ENCODE measurements around the gene BSN.
"Not testable (repeated sequence)": the region's sequence is repeated elsewhere in the genome, so short reads cannot be mapped to it uniquely, and the experiment has no call there.

The BSN gene

DNA sequence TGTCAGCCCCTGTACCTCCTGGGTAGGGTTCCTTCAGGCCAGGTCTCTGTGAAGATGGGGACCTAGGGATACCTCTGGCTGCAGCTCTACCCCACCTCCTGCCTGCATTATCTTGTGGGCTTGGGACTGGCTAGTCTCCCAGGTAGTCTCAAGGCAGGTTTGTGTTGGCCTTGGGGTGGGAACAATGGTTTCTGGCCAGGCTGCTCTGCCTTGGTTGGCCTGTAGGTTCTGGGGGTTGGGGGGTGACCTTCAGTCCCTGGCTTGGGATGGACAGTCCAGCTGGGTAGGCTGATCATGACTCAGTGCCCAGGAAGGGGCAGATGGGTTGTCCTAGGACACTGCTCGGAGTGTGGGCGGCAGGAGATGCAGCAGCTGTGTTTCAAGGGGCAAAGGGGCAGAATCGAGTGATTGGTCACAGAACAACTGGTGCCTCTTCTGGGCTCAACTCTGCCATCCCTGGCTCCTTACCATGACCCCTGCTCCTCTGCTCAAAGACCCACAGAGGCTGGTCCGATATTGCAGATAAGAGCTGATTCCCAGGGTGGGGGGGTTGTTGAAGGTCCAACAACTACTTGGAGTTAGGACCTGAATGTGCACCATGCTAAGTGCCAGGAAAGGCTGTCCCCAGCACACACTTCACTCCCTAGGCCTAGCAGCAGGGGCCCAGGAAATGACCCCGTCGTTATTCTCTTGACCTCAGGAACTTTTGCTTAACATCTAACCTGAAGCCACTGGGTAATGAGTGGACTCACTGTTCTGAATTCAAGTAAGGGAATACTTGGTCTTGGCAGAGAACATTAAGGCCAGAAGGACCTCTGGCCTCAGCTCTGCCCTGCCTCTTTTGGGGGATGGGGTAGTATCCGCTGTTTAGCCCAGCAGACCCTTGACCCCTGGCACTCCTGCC is 18.1 kb upstream of the BSN start:
- no peak for DNase-seq

DNA sequence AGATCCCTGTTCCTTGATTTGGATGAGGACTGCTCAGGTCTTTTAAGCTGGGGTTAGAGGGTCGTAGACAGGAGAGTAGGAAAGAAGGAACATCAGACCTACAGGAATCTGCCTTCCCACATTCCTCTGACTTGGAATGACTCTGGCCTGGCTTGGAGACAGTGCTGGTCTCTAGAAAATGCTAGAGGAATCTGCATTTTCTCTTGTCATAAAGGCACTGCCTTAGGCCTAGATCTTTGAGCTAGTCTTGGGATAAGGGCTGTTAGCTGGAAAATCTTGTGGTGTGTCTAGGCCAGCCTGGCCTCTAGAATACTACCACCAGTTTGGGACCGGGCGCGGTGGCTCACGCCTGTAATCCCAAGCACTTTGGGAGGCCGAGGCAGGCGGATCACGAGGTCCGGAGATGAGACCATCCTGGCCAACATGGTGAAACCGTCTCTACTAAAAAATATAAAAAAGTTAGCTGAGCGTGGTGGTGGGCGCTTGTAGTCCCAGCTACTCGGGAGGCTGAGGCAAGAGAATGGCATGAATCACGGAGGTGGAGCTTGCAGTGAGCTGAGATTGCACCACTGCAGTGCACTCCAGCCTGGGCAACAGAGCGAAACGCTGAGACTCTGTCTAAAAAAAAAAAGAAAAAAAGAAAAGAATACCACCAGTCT is 17.3 kb upstream of the BSN start:
- no peak for DNase-seq

DNA sequence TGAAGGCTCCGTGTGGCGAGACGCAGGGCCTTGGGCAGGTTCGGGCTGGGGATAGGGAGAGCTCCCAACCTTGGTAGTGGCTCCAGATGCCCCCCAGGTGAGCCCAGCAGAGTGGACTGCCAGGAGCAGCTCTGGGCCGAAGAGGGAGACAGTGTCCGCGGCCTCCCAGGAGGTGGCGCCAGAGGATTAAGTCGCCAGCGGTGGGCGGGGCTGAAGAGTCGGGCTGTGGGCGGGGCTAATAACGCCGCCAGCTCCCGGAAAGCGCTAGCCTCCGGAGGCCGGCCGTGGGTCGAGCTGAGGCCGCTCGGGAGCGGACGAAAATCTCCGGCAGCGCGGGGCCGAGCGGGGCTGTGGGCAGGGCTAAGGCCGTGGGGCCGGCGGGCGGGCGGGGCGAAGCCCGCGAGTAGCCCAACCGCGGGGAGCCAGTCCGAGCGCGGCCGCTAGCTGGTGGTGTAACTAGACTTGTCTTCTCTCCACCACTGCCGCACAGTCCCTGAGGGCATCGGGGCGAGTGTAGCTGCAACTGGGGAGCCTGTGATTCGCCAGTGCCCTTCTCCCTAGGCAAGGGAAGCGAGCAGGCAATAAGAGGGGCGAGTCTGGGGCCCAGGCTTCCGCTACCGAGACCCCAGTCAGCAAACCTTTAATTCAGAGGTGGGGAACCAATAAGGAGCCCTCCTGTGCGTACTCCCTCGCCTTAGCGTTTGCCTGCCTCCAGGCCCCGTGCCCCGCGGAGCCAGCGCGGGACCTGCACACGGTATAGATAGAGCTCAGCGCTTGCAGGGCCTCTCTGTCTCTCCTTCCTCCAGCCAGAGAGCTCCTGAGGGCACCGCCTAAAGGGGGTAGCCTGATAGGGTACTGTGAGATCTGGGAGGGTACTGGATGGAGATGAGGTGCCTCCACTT is 14.4 kb upstream of the BSN start:
- DNase-seq: peak; percentile 73

DNA sequence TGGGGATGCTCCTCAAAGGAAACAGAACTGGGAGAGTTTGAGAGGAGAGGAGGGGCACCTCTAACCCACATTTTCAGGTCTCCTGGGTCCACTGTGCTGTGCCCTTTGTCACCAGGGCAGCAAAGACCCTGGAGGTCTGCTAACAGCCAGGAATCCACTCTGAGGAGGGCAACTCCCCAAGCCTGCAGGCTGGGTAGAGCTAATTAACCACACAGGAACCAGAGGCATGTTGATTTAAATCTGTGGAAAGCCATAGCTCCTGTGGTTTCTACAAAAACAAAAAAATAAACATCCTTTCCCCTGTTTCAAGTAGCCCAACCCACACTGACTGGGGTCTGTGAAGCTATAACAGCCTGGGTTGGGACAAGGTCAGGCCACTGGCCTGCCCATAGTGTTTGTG is 2.2 kb upstream of the BSN start:
- no peak for DNase-seq

DNA sequence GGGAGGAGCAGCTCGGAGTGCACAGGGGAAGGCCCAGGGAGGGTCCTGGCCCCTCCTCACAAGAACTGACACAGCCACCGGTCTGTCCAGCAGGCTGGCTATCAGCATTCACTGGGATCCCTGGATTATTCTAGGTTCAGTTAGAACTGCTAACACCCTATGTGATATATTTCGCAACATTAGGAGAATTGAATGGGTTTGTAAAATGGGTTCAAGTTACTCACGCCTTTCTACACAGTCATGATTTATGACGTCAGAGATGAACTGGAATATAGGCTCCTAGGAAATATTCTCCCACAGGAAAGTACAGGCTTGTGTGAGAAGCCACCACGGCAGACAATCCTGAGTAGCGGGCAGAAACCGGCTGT is 969 bp upstream of the BSN start:
- no peak for DNase-seq

DNA sequence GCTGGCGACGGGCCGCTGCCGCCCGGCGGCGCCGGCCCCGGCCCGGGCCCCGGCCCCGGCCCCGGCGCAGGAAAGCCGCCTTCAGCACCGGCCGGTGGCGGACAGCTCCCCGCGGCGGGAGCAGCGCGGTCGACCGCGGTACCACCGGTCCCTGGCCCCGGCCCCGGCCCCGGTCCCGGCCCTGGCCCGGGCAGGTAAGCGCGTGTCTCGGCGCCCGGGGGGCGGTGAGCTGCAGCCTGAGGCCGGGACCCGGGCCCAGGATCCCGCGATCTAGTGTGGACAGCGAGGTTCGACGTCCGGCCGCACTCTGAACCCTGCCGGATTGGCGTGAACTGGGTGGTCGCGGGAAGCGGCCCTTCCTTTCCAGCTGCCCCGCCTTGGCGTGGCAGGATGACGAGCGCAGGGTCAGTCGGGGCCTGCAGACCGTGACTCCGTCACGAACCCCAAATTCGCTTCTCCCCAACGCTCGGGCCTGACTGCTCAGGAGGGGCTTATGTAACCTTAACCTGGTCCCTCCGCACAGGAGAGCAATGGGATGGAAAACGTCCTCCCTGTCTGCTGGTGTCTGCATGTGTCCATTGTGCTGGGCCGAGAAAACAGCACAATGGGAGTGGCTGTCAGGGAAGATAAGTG is 472 bp downstream of the BSN start:
- no peak for DNase-seq

- DNase-seq: no peak
These were observed 2.4 kb downstream of the BSN start for GRCh38 chr3:49556500-49557275.

- no peak for DNase-seq
These were observed 8.8 kb downstream of the BSN start for GRCh38 chr3:49563040-49563578.

DNA sequence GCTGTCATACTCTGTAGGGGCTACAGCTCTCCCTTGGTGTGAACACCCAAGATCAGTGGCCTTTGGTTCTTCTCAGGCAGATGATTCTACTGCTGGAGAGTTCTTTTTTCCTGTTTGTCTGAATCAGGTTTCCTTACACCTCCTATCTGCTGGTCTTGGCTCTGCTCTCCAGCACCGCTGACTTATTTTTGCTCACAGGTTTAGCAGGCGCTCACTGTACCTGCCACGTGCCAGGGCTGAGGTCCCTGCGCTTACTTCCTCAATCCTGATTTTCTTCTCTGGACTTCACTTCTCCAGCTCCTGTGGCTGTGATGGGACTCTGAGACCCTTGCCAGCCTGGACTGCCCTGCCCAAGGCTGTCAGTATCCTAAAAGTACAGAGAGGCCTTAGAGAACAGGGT is 9.5 kb downstream of the BSN start:
- DNase-seq: no peak

- no peak for DNase-seq
These were observed 12.0 kb downstream of the BSN start for GRCh38 chr3:49566312-49566711.

GRCh38 chr3:49567406-49567805 is 13.1 kb downstream of the BSN start:
- no peak for DNase-seq

DNA sequence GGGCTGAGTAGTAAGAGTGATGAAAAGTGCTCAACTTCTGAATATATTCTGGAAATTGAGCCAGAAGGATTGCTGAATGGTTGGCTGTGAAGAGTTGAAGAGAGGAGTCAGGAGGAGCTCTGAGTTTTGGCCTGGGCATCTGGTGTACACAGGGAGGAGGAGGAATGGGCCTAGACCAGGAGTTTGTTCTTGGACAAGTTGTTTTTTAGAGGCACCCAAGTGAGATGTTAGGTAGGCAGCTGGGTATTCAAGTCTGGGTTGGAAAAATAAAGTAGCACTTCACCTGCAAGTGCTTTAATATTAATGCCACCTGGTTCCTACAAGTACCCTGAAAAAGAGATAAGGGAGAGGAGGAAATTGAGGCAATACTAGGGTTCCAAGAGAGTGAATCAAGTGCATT is 14.7 kb downstream of the BSN start:
- DNase-seq: no peak

- no peak for DNase-seq
These were observed 15.9 kb downstream of the BSN start for GRCh38 chr3:49570028-49570654.

- DNase-seq: no peak
These were observed 27.9 kb downstream of the BSN start for GRCh38 chr3:49582177-49582576.

GRCh38 chr3:49585261-49585755 is 31.0 kb downstream of the BSN start:
- DNase-seq: not testable (repeated sequence)

DNA sequence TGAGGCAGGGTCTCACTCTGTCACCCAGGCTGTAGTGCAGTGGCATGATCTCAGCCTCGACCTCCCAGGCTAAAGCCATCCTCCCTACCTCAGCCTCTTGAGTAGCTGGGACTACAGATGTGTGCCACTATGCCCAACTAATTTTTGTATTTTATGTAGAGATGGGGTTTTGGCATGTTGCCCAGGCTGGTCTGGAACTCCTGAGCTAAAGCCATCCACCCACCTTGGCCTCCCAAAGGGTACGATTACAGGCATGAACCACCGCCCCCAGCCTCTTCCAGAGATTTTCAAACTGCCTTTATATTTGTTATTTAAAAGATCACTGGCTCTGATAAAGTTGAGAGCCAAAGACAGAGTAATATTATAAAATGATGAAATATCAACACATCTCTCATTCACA is 37.3 kb downstream of the BSN start:
- DNase-seq: peak; percentile 8

- no peak for DNase-seq
These were observed 38.8 kb downstream of the BSN start for GRCh38 chr3:49593041-49593440.

DNA sequence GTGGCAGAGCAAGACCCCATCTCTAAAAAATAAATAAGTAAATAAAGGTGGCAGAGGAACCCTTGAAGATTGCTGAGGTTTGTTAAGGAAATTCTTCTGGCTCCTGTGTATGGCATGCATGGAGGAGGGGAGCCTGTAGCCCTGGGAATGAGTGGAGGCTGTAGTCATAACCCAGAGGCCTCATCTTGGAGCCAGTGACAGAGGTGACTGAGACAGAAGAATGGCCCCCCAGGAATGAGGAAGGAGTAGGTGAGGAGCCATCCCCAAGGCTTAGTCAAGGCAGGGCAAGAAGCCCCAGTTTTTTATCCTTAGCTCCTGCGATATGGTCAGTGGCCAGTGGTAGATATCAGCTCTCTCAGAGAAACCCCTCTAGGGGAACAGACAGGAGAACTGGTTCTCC is 46.5 kb downstream of the BSN start:
- DNase-seq: no peak

DNA sequence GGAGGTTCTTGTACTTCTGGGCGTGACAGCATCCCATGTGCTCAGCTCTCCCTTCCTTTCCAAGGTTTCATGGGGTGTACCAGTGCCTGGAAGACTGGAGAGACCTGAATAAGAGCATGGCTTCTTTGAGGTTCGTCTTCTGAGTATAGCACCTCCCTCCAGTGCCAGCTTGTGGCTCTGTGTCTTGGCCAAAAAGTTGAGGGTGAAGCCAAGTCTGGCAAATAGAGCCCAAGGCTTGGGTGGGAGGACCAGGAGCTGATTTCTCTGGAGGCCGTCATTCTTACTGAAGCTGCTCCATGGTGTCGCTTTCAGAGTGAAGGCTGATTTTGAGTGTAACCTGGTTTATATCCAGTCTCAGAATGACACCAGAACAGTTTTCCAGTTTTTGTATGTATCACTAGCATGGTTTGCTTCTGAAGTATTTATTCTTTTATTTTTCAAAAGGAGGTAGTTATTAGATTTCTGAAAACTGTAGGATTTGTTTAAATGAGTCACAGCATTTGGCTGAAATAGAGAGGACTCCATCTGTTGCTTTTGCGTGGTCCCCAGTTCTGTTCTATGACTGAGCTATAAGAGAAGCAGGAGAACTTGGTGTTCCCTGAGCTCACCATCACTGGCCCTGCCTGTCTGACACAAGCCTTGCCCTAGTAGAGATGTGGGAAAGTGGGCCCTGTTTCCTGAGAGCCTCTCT is 47.2 kb downstream of the BSN start:
- no peak for DNase-seq

GRCh38 chr3:49602049-49602554 is 47.8 kb downstream of the BSN start:
- no peak for DNase-seq
